ENCODE data around the gene ROBO1. TPM values are rescaled to one million over a fixed set of nuclear protein-coding genes. Genes with fewer than 3 reads are reported as not detected.

Gene ROBO1
- total RNA-seq, 2 experiments from 2014 or later: 1.3 to 2.1 TPM

GRCh38 chr3:78565712-78566111 lies 1202.1 kb downstream of the ROBO1 start:
- no peak for DNase-seq
- Mint-ChIP-seq H3K4me3 (no peak overlapping the region), H3K9me3 (ENCODE audit: low read depth) (peaks cover 6% of the 10 kb centered on the region), H3K27me3 (no peaks in the 10 kb centered on the region), H3K4me1 (no peaks in the 10 kb centered on the region), H3K27ac (no peak overlapping the region), H3K36me3 (ENCODE audit: low read depth) (no peaks in the 10 kb centered on the region)
- intact Hi-C loops (cut with DNase I, micrococcal nuclease): no loop called here
- ATAC-seq: no peak
- CTCF ChIA-PET: no interaction called here
- POLR2A ChIA-PET: no interaction called here

GRCh38 chr3:78562328-78562727 lies 1205.5 kb downstream of the ROBO1 start:
- ATAC-seq (no peak), DNase-seq (no peak)
- Mint-ChIP-seq H3K27ac (no peak overlapping the region), H3K4me1 (no peaks in the 10 kb centered on the region), H3K9me3 (ENCODE audit: low read depth) (peaks cover 8% of the 10 kb centered on the region), H3K4me3 (no peak overlapping the region), H3K36me3 (ENCODE audit: low read depth) (no peaks in the 10 kb centered on the region), H3K27me3 (no peaks in the 10 kb centered on the region)
- ChIA-PET POLR2A (no interaction called here), CTCF (interaction anchor here (0.7 kb wide), 1 partner anchor 665 kb away, joined by 3 read pairs; no protein-coding TSS in a partner anchor)
- intact Hi-C loops (cut with DNase I, micrococcal nuclease): no loop called here

Small RNA genes lying within 50 kb of the gene (microRNA-seq; reads per million reads assigned to microRNA genes)
- gene MIR3923 (ENCODE audit: borderline replicate concordance): not detected

All from activated CD4-positive, alpha-beta T cell treated with anti-CD3 and anti-CD28 coated beads for 36 hours (primary cell).